Hepatocyte (in vitro differentiated cells): ENCODE results near the gene PITHD1. TPM values are rescaled to one million over a fixed set of nuclear protein-coding genes. Genes with fewer than 3 reads are reported as not detected.

Experiments
- DNase-seq: peaks from one replicate; pipeline ENCODE4 v3.0.0-alpha.2; 2016; ENCODE audit warnings: low spot score
- H2AFZ ChIP-seq: fragments of 200-600 bp; sonication (generic); 2 replicates; pipeline ENCODE4 v1.6.0; 2016; ENCODE audit warnings: antibody characterized with exemption, mild to moderate bottlenecking
- H3K27ac ChIP-seq: fragments of 200-600 bp; sonication (generic); 2 replicates; pipeline ENCODE4 v1.5.1; 2016; ENCODE audit warnings: mild to moderate bottlenecking
- H3K27me3 ChIP-seq: fragments of 200-600 bp; sonication (generic); 2 replicates; pipeline ENCODE4 v1.6.1; 2016
- H3K36me3 ChIP-seq: fragments of 200-600 bp; sonication (generic); replicated peaks from 2 replicates; pipeline ENCODE4 v1.5.1; 2016; ENCODE audit warnings: low read depth; ENCODE audit not compliant: insufficient read depth
- H3K4me1 ChIP-seq: fragments of 200-600 bp; sonication (generic); 2 replicates; pipeline ENCODE4 v1.5.1; 2016; ENCODE audit warnings: mild to moderate bottlenecking, moderate library complexity; ENCODE audit not compliant: insufficient read depth
- H3K4me2 ChIP-seq: fragments of 200-600 bp; sonication (generic); 2 replicates; pipeline ENCODE4 v1.6.0; 2016
- H3K4me3 ChIP-seq: fragments of 200-600 bp; sonication (generic); 2 replicates; pipeline ENCODE4 v1.5.1; 2016; ENCODE audit warnings: mild to moderate bottlenecking
- H3K79me2 ChIP-seq: fragments of 200-600 bp; sonication (generic); 2 replicates; pipeline ENCODE4 v1.6.0; 2017; ENCODE audit warnings: mild to moderate bottlenecking
- H3K9me2 ChIP-seq: fragments of 200-600 bp; sonication (generic); replicated peaks from 2 replicates; pipeline ENCODE4 v1.6.0; 2017; ENCODE audit warnings: mild to moderate bottlenecking; ENCODE audit not compliant: insufficient read depth
- H3K9me3 ChIP-seq: fragments of 200-600 bp; sonication (generic); 2 replicates; pipeline ENCODE4 v1.5.1; 2016; ENCODE audit warnings: low read depth, mild to moderate bottlenecking
- H4K20me1 ChIP-seq: fragments of 200-600 bp; sonication (generic); 2 replicates; pipeline ENCODE4 v1.6.0; 2016; ENCODE audit warnings: mild to moderate bottlenecking; ENCODE audit not compliant: insufficient read depth, poor library complexity, severe bottlenecking
- CTCF ChIP-seq: fragments of 200-600 bp; sonication (generic); IDR thresholded peaks from 2 replicates; pipeline ENCODE4 v1.5.1; 2016; ENCODE audit warnings: antibody characterized with exemption, mild to moderate bottlenecking; ENCODE audit not compliant: poor library complexity
- EZH2 ChIP-seq: fragments of 200-600 bp; sonication (generic); IDR thresholded peaks from 2 replicates; pipeline ENCODE4 v1.6.1; 2016; ENCODE audit warnings: antibody characterized with exemption, mild to moderate bottlenecking, borderline replicate concordance
- EZH2phosphoT487 ChIP-seq: fragments of 200-600 bp; sonication (generic); IDR thresholded peaks from one replicate; pipeline ENCODE4 v1.6.1; 2018; ENCODE audit warnings: antibody characterized with exemption, mild to moderate bottlenecking, low read depth, moderate library complexity; ENCODE audit not compliant: unreplicated experiment, severe bottlenecking
- WGBS: methylation state at CpG from one replicate; pipeline ENCODE4 v1.1.6; 2016; ENCODE audit warnings: low lambda C conversion rate; ENCODE audit errors: missing lambda C conversion rate; 5-methylcytosine and 5-hydroxymethylcytosine counted together
- polyA plus RNA-seq: library from polyadenylated mRNA; unstranded; fragments of >200 nt; fragmentation: Nextera tagmentation; extraction: Ambion mirVana; gene quantifications from 2 replicates; pipeline ENCODE4 v1.2.1, GENCODE V29; 2016
- total RNA-seq: library from RNA; depleted of rRNA; stranded (reverse); fragments of >200 nt; gene quantifications from 2 replicates; pipeline ENCODE4 v1.2.3, GENCODE V29; 2014

The PITHD1 gene
- total and polyA plus RNA-seq, 2 experiments from 2014 or later, result 29.3 to 49.4 TPM

GRCh38 chr1:23736437-23737134 is 41.6 kb upstream of the PITHD1 start:
- Histone ChIP-seq H3K27ac (no peak overlapping the region), H3K79me2 (peaks cover 27% of the 10 kb centered on the region), H4K20me1 (no peaks in the 10 kb centered on the region), H3K36me3 (no peaks in the 10 kb centered on the region), H3K9me2 (no peaks in the 10 kb centered on the region), H2AFZ (no peak overlapping the region), H3K4me1 (no peaks in the 10 kb centered on the region), H3K27me3 (no peaks in the 10 kb centered on the region), H3K9me3 (no peaks in the 10 kb centered on the region), H3K4me2 (no peak overlapping the region), H3K4me3 (no peak overlapping the region)
- TF ChIP-seq EZH2 (no peak), CTCF (no peak), EZH2phosphoT487 (no peak)
- DNase-seq, result no peak
- WGBS, result 96% methylated on average over 7 of the region's 7 CpGs

GRCh38 chr1:23741609-23742008 is 36.6 kb upstream of the PITHD1 start:
- no peak overlapping the region for H3K4me3 ChIP-seq
- DNase-seq, result no peak
- peaks cover 45% of the 10 kb centered on the region for H3K79me2 ChIP-seq
- TF ChIP-seq CTCF (no peak), EZH2 (no peak), EZH2phosphoT487 (no peak)
- H2AFZ ChIP-seq, result no peak overlapping the region
- peaks cover 23% of the 10 kb centered on the region for H4K20me1 ChIP-seq
- H3K27ac ChIP-seq, result no peak overlapping the region
- H3K4me1 ChIP-seq, result peaks cover 16% of the 10 kb centered on the region
- no peaks in the 10 kb centered on the region for H3K27me3 ChIP-seq
- 93% methylated on average over 5 of the region's 5 CpGs for WGBS
- H3K4me2 ChIP-seq, result no peak overlapping the region
- no peaks in the 10 kb centered on the region for H3K9me3 ChIP-seq
- no peaks in the 10 kb centered on the region for H3K36me3 ChIP-seq
- no peaks in the 10 kb centered on the region for H3K9me2 ChIP-seq

GRCh38 chr1:23742670-23743286 is 35.4 kb upstream of the PITHD1 start:
- H3K4me1 ChIP-seq, result peaks cover 16% of the 10 kb centered on the region
- H2AFZ ChIP-seq, result peak overlapping the region; percentile 81
- no peaks in the 10 kb centered on the region for H3K36me3 ChIP-seq
- H3K4me2 ChIP-seq, result peak overlapping the region; percentile 88
- peaks cover 57% of the 10 kb centered on the region for H3K79me2 ChIP-seq
- TF ChIP-seq EZH2 (no peak), EZH2phosphoT487 (no peak), CTCF (no peak)
- WGBS, result 16% methylated on average over 21 of the region's 28 CpGs
- H3K9me2 ChIP-seq, result no peaks in the 10 kb centered on the region
- no peaks in the 10 kb centered on the region for H3K27me3 ChIP-seq
- DNase-seq, result no peak
- H4K20me1 ChIP-seq, result peaks cover 35% of the 10 kb centered on the region
- H3K9me3 ChIP-seq, result no peaks in the 10 kb centered on the region
- H3K4me3 ChIP-seq, result peak overlapping the region; percentile 75
- peak overlapping the region; percentile 92 for H3K27ac ChIP-seq
